ENCODE data around the gene CYTH1. TPM values are rescaled to one million over a fixed set of nuclear protein-coding genes. Genes with fewer than 3 reads are reported as not detected.

CYTH1 gene
- total RNA-seq, 1 experiment from 2014 or later = 9.6 TPM

GRCh38 chr17:78803186-78803845 lies 21.2 kb upstream of the CYTH1 start:
- Histone ChIP-seq H3K27me3 (ENCODE audit: low read length) (no peaks in the 10 kb centered on the region), H3K4me3 (ENCODE audit: low read length) (no peak overlapping the region), H3K4me2 (ENCODE audit: low read depth, low read length, poor library complexity, severe bottlenecking) (no peak overlapping the region), H3K9ac (ENCODE audit: low read length) (no peak overlapping the region), H3K9me3 (ENCODE audit: low read length) (no peaks in the 10 kb centered on the region), H3K79me2 (ENCODE audit: low read length) (peaks cover 5% of the 10 kb centered on the region; the same call in 1 of the 2 replicates), H3K36me3 (ENCODE audit: insufficient read depth, low read length) (peaks cover 33% of the 10 kb centered on the region), H3K9me2 (replicated peaks; ENCODE audit: insufficient read depth, low read length) (no peaks in the 10 kb centered on the region), H2AFZ (ENCODE audit: low read length) (no peak overlapping the region), H3K27ac (ENCODE audit: low read length) (no peak overlapping the region), H4K20me1 (ENCODE audit: insufficient read depth, low read depth, low read length) (peaks cover 20% of the 10 kb centered on the region), H3K4me1 (ENCODE audit: low read length) (no peaks in the 10 kb centered on the region)
- DNase-seq = no peak

GRCh38 chr17:78802459-78802858 lies 20.4 kb upstream of the CYTH1 start:
- H3K4me3 ChIP-seq (ENCODE audit: low read length) = no peak overlapping the region
- H3K4me1 ChIP-seq (ENCODE audit: low read length) = no peaks in the 10 kb centered on the region
- H3K9me2 ChIP-seq (replicated peaks; ENCODE audit: insufficient read depth, low read length) = no peaks in the 10 kb centered on the region
- peaks cover 36% of the 10 kb centered on the region for H3K36me3 ChIP-seq (ENCODE audit: insufficient read depth, low read length)
- H4K20me1 ChIP-seq (ENCODE audit: insufficient read depth, low read depth, low read length) = peaks cover 18% of the 10 kb centered on the region
- no peaks in the 10 kb centered on the region for H3K27me3 ChIP-seq (ENCODE audit: low read length)
- peaks cover 5% of the 10 kb centered on the region; the same call in 1 of the 2 replicates for H3K79me2 ChIP-seq (ENCODE audit: low read length)
- H3K4me2 ChIP-seq (ENCODE audit: low read depth, low read length, poor library complexity, severe bottlenecking) = no peak overlapping the region
- DNase-seq = no peak
- H3K9me3 ChIP-seq (ENCODE audit: low read length) = no peaks in the 10 kb centered on the region
- no peak overlapping the region for H2AFZ ChIP-seq (ENCODE audit: low read length)
- H3K27ac ChIP-seq (ENCODE audit: low read length) = no peak overlapping the region
- no peak overlapping the region for H3K9ac ChIP-seq (ENCODE audit: low read length)

DNA sequence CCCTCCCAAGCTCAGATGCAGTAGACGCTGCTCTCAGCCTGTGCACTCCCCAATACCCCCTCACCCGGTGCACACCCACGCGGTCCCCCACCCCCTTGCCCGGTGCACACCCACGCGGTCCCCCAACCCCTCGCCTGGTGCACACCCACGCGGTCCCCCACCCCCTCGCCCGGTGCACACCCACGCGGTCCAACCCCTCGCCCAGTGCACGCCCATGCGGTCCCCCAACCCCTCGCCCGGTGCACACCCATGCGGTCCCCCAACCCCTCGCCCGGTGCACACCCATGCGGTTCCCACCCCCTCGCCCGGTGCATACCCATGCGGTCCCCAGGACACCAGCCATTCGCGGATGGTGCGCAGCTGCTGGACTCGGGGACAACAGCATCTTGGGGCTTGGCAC lies 19.9 kb upstream of the CYTH1 start:
- Histone ChIP-seq H3K9ac (ENCODE audit: low read length) (no peak overlapping the region), H3K27ac (ENCODE audit: low read length) (no peak overlapping the region), H3K4me1 (ENCODE audit: low read length) (no peaks in the 10 kb centered on the region), H3K4me2 (ENCODE audit: low read depth, low read length, poor library complexity, severe bottlenecking) (no peak overlapping the region), H4K20me1 (ENCODE audit: insufficient read depth, low read depth, low read length) (peaks cover 18% of the 10 kb centered on the region), H3K36me3 (ENCODE audit: insufficient read depth, low read length) (peaks cover 36% of the 10 kb centered on the region), H3K9me3 (ENCODE audit: low read length) (no peaks in the 10 kb centered on the region), H3K27me3 (ENCODE audit: low read length) (no peaks in the 10 kb centered on the region), H3K79me2 (ENCODE audit: low read length) (peaks cover 5% of the 10 kb centered on the region; the same call in 1 of the 2 replicates), H3K4me3 (ENCODE audit: low read length) (no peak overlapping the region), H2AFZ (ENCODE audit: low read length) (no peak overlapping the region), H3K9me2 (replicated peaks; ENCODE audit: insufficient read depth, low read length) (no peaks in the 10 kb centered on the region)
- no peak for DNase-seq

- H4K20me1 ChIP-seq (ENCODE audit: insufficient read depth, low read depth, low read length) = peaks cover 18% of the 10 kb centered on the region
- no peak overlapping the region for H3K9ac ChIP-seq (ENCODE audit: low read length)
- H3K36me3 ChIP-seq (ENCODE audit: insufficient read depth, low read length) = peaks cover 44% of the 10 kb centered on the region
- peaks cover 5% of the 10 kb centered on the region; the same call in 1 of the 2 replicates for H3K79me2 ChIP-seq (ENCODE audit: low read length)
- H3K4me1 ChIP-seq (ENCODE audit: low read length) = no peaks in the 10 kb centered on the region
- H3K9me2 ChIP-seq (replicated peaks; ENCODE audit: insufficient read depth, low read length) = no peaks in the 10 kb centered on the region
- no peak overlapping the region for H3K4me2 ChIP-seq (ENCODE audit: low read depth, low read length, poor library complexity, severe bottlenecking)
- H3K27ac ChIP-seq (ENCODE audit: low read length) = no peak overlapping the region
- no peak for DNase-seq
- no peaks in the 10 kb centered on the region for H3K27me3 ChIP-seq (ENCODE audit: low read length)
- H3K9me3 ChIP-seq (ENCODE audit: low read length) = no peaks in the 10 kb centered on the region
- no peak overlapping the region for H2AFZ ChIP-seq (ENCODE audit: low read length)
- no peak overlapping the region for H3K4me3 ChIP-seq (ENCODE audit: low read length)
Observed at GRCh38 chr17:78800132-78800931, 18.3 kb upstream of the CYTH1 start.

GRCh38 chr17:78798695-78799559 lies 16.9 kb upstream of the CYTH1 start:
- Histone ChIP-seq H3K9me2 (replicated peaks; ENCODE audit: insufficient read depth, low read length) (no peaks in the 10 kb centered on the region), H3K4me2 (ENCODE audit: low read depth, low read length, poor library complexity, severe bottlenecking) (no peak overlapping the region)

GRCh38 chr17:78797691-78798585 lies 15.9 kb upstream of the CYTH1 start:
- Histone ChIP-seq H3K4me2 (ENCODE audit: low read depth, low read length, poor library complexity, severe bottlenecking) (no peak overlapping the region), H3K4me3 (ENCODE audit: low read length) (no peak overlapping the region), H3K27me3 (ENCODE audit: low read length) (no peaks in the 10 kb centered on the region), H4K20me1 (ENCODE audit: insufficient read depth, low read depth, low read length) (peaks cover 18% of the 10 kb centered on the region), H3K9me2 (replicated peaks; ENCODE audit: insufficient read depth, low read length) (no peaks in the 10 kb centered on the region), H3K9me3 (ENCODE audit: low read length) (no peaks in the 10 kb centered on the region), H3K36me3 (ENCODE audit: insufficient read depth, low read length) (peaks cover 30% of the 10 kb centered on the region; the same call in 1 of the 2 replicates), H3K9ac (ENCODE audit: low read length) (no peak overlapping the region), H3K4me1 (ENCODE audit: low read length) (no peaks in the 10 kb centered on the region), H3K79me2 (ENCODE audit: low read length) (peaks cover 5% of the 10 kb centered on the region; the same call in 1 of the 2 replicates), H3K27ac (ENCODE audit: low read length) (no peak overlapping the region), H2AFZ (ENCODE audit: low read length) (no peak overlapping the region)
- no peak for DNase-seq

More at GRCh38 chr17:78798695-78799559, 16.9 kb upstream of the CYTH1 start:
- no peaks in the 10 kb centered on the region for H3K27me3 ChIP-seq (ENCODE audit: low read length)
- peaks cover 37% of the 10 kb centered on the region for H3K36me3 ChIP-seq (ENCODE audit: insufficient read depth, low read length)
- no peak for DNase-seq
- no peak overlapping the region for H2AFZ ChIP-seq (ENCODE audit: low read length)
- no peak overlapping the region for H3K27ac ChIP-seq (ENCODE audit: low read length)
- no peaks in the 10 kb centered on the region for H3K9me3 ChIP-seq (ENCODE audit: low read length)
- no peak overlapping the region for H3K9ac ChIP-seq (ENCODE audit: low read length)
- H3K79me2 ChIP-seq (ENCODE audit: low read length) = peaks cover 5% of the 10 kb centered on the region; the same call in 1 of the 2 replicates
- H3K4me3 ChIP-seq (ENCODE audit: low read length) = no peak overlapping the region
- no peaks in the 10 kb centered on the region for H3K4me1 ChIP-seq (ENCODE audit: low read length)
- peaks cover 18% of the 10 kb centered on the region for H4K20me1 ChIP-seq (ENCODE audit: insufficient read depth, low read depth, low read length)

GRCh38 chr17:78797213-78797612 lies 15.1 kb upstream of the CYTH1 start:
- Histone ChIP-seq H3K79me2 (ENCODE audit: low read length) (peaks cover 5% of the 10 kb centered on the region; the same call in 1 of the 2 replicates), H3K9me2 (replicated peaks; ENCODE audit: insufficient read depth, low read length) (no peaks in the 10 kb centered on the region), H3K9me3 (ENCODE audit: low read length) (no peaks in the 10 kb centered on the region), H3K36me3 (ENCODE audit: insufficient read depth, low read length) (peaks cover 30% of the 10 kb centered on the region; the same call in 1 of the 2 replicates), H3K4me3 (ENCODE audit: low read length) (no peak overlapping the region), H3K4me1 (ENCODE audit: low read length) (no peaks in the 10 kb centered on the region), H3K27me3 (ENCODE audit: low read length) (no peaks in the 10 kb centered on the region), H3K27ac (ENCODE audit: low read length) (no peak overlapping the region), H3K4me2 (ENCODE audit: low read depth, low read length, poor library complexity, severe bottlenecking) (no peak overlapping the region), H3K9ac (ENCODE audit: low read length) (no peak overlapping the region), H4K20me1 (ENCODE audit: insufficient read depth, low read depth, low read length) (peaks cover 18% of the 10 kb centered on the region), H2AFZ (ENCODE audit: low read length) (no peak overlapping the region)
- DNase-seq = no peak

Measured in Karpas-422 (cell line).